ENCODE measurements around the gene IL1RAPL2.

- TF ChIP-seq, protein P1, sequence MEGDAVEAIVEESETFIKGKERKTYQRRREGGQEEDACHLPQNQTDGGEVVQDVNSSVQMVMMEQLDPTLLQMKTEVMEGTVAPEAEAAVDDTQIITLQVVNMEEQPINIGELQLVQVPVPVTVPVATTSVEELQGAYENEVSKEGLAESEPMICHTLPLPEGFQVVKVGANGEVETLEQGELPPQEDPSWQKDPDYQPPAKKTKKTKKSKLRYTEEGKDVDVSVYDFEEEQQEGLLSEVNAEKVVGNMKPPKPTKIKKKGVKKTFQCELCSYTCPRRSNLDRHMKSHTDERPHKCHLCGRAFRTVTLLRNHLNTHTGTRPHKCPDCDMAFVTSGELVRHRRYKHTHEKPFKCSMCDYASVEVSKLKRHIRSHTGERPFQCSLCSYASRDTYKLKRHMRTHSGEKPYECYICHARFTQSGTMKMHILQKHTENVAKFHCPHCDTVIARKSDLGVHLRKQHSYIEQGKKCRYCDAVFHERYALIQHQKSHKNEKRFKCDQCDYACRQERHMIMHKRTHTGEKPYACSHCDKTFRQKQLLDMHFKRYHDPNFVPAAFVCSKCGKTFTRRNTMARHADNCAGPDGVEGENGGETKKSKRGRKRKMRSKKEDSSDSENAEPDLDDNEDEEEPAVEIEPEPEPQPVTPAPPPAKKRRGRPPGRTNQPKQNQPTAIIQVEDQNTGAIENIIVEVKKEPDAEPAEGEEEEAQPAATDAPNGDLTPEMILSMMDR (IDR thresholded peaks at IDR 0.05) = no peak
- TF ChIP-seq POLR2A (IDR thresholded peaks at IDR 0.05) = no peak
Measured at GRCh38 chrX:104854188-104854587, 288.2 kb downstream of the IL1RAPL2 start.
